ENCODE results near the gene PMS2. TPM values are rescaled to one million over a fixed set of nuclear protein-coding genes. Genes with fewer than 3 reads are reported as not detected.
"Not testable (repeated sequence)": the region's sequence is repeated elsewhere in the genome, so short reads cannot be mapped to it uniquely, and the experiment has no call there.

PMS2 gene
- total RNA-seq: 28.7 TPM

- peak; percentile 98 for DNase-seq
These were observed at the start of gene PMS2, which contains the start of gene AIMP2 for GRCh38 chr7:6008668-6009611. Gene PMS2 (minus strand): TSS chr7:6009049. CDS start chr7:6009019, 30 bp downstream. Gene AIMP2 (plus strand): TSS chr7:6009272. CDS start chr7:6009364, 92 bp downstream.

- DNase-seq: no peak
These were observed 48.7 kb upstream of the PMS2 start for GRCh38 chr7:6057316-6058129.

- DNase-seq: no peak
These were observed 47.8 kb upstream of the PMS2 start for GRCh38 chr7:6056616-6057015.

- DNase-seq: not testable (repeated sequence)
These were observed 42.3 kb upstream of the PMS2 start for GRCh38 chr7:6051185-6051584.

DNA sequence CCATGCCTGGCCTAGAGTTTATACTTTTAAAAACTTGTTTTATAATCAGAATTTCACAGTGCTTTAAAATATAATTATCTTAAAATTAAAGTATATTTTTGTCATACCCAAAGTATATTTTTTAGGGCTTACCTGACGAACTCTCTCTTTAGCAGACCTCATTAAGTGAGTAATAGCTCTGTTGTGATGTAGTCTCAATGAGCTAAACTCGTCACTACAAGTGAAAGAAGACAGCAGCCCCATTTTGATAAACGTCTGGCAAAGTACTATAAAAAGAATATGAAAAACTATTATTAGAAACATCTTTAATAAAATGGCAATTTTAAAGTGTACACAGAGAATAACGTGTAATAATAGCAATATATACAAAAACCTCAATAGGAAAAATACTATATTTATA is 40.9 kb upstream of the PMS2 start:
- DNase-seq: no peak

DNA sequence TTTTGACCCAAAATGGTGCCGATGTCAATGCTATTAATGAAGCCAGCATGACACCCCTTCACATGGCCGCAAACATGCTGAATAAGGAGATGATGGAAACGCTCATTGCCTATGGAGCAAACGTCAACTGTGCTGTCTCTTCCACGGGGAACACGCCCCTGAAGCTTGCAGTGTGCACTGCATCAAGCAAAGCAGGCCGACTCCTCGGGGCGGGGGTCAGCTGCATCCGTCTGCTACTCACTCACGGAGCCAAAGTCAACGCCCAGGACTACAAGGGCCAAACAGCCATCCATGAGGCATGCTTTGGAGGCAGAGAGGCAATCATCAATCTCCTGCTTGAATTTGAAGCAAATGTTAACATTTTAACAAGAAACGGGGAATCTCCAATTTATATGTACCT is 26.8 kb upstream of the PMS2 start:
- no peak for DNase-seq

GRCh38 chr7:6035165-6035564 is 26.3 kb upstream of the PMS2 start:
- DNase-seq: no peak

- DNase-seq: no peak
These were observed 23.8 kb upstream of the PMS2 start for GRCh38 chr7:6032641-6033040.

DNA sequence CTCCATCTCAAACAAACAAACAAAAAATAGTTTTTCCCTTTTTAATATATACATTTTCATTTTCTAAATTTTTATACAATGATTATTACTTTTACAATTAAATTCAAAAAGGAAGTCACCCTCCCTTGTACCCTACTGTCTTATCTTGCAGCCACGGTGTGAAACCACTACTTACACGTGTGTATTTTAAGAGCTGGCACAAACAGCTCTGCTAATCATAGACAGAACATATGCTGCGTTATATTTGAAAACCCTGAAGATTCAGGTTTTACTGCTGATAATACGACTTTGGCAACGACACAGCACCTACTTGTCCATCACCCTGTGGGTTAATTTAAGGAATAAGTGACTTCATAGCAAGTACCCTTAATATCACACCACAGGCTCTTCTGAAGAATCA is 23.3 kb upstream of the PMS2 start:
- no peak for DNase-seq

- DNase-seq: no peak
These were observed 22.7 kb upstream of the PMS2 start for GRCh38 chr7:6031567-6031966.

DNA sequence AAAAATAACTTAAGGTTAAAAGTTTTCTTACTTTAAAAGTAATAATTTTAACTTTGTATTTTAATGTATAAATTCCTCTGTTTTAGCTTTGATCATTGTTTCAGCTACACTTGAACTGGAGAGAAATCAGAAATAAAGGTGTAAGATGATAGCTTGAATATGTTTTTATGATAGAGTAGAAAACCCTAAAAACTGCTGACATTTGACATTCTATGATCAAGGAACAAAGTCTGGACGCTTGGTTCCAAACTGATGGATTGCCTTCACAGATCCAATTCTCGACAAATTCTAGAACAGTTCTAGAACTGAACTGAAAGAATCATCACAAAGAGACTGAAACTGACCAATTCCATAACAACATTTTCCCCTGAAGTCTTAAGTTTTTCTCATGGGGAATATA is 22.1 kb upstream of the PMS2 start, which contains the start of gene ANKRD61:
Gene ANKRD61, plus strand, starts transcription at position 389 of the 400 bp plus-strand sequence. Its CDS starts 0 bp downstream, at position 389.
- DNase-seq: no peak

DNA sequence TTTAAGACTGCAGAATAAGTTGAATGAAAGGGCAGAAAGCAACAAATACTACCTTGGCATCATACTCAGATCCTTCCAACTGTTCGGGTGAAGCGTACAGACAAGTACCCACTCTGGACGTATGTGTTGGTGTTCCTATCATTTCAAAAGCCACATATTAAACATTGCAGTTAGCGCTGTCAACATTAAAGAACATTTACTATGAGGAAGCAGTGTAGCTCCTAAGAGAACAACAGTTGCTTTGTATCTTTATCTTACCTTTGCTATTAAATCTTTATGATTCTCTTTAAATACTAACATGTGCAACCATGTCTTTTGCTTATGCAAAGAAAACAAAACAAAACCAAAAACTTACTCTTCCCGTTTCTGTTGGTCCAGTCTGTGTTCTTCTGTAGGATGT is 19.7 kb upstream of the PMS2 start:
- no peak for DNase-seq

DNA sequence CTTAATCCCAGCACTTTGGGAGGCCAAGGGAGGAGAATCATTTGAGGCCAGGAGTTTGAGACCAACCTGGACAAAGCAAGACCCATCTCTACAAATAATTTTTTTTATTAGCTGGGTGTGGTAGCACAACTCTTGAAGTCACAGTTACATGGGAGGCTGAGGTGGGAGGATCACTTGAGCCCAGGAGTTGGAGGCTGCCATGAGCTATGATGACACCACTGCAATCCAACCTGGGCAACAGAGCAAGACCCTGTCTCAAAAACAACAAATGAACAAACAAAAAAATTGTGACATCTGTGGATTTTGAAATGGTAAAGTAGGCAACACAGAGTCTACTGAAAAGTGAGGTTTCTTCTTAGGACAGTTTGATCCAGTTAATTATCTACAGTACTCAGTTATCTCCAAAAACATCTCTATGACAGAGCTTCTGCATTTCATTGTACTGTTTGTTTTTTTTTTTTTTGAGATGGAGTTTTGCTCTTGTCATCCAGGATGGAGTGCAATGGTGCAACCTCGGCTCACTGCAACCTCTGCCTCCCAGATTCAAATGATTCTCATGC is 19.0 kb upstream of the PMS2 start:
- DNase-seq: no peak

GRCh38 chr7:6026820-6027311 is 18.0 kb upstream of the PMS2 start:
- DNase-seq: no peak

GRCh38 chr7:6026011-6026819 is 17.4 kb upstream of the PMS2 start:
- no peak for DNase-seq

DNA sequence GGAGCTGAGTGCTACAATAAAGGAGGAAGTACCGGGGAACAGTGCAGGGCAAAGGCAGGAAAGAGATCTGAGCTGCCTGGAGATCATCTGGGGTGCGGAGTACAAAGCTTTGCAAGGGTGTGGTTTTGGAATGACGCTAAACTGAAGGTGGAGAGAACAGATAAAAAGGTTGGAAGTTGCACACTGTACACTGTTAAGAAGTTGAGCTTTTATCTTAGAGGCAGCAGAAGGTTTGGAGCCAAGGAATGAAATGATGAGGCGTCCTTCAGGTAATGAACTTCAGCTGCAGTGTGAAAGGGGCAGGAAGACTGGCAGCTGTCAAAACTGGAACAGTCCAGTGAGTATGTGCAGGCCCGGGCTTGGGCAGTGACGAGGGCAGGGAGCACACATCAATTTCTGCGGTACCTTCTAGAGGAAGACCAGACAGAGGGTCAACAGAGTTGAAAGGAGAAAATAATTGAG is 15.2 kb upstream of the PMS2 start:
- no peak for DNase-seq

DNA sequence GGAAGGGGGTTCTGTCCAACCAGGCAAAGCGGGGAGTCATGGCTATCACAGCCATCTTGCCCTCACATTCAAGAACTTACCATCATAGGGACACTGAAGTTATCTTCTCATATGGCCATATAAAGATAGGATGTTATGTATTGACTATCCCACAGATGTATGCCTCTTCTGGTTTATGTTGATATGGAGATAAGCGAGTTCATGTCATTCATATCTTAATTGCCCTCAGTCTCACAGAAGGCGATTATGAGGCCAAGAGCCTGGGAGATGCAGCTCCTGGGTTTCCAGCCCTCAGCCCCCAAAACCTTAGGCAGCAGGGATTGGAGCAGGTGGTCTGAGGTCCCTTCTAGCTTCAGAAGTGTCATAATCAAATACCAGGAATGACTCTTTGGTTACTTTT is 13.9 kb upstream of the PMS2 start:
- no peak for DNase-seq

DNA sequence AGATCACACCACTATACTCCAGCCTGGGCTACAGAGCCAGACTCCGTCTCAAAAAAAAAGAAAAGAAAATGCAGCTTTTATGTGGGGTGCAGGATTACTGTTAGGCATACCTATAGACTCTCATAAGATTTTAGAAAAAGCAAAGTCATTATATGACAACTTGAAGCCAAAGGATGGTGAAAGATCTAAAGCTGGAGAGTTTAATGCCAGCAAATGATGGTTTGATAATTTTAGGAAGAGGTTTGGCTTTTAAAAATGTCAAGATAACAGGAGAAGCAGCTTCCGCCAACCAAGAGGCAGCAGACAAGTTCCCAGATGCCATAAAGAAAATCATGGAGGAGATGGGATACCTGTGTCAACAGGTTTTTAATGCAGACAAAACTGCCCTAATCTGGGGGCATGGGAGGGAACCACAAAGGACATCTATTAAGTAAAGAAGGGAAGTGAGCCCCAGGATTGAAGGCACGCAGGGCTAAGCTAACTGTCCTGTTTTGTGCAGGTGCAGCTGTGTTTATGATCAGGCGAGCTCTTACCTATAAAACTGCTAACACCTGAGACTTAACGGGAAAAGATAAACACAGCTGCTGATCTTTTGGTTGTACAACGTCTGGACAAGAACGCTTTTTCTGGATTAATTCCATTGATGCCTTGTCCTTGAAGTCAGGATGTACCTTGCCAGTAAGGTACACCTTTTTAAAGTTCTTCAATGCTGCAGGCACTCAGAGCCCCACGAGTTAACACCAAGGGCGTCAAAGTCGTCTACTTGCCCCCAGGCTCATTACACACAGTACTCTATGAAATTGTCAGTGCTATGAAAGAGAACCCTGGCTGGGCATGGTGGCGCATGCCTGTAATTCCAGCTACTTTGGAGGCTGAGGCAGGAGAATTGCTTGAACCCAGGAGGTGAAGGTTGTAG is 11.8 kb upstream of the PMS2 start:
- no peak for DNase-seq

GRCh38 chr7:6016653-6016966 is 7.8 kb upstream of the PMS2 start:
- DNase-seq: no peak

- no peak for DNase-seq
These were observed 7.2 kb upstream of the PMS2 start for GRCh38 chr7:6015917-6016652.

Measured in occipital lobe (tissue), 2 donors.